HFF-Myc (cell line): ENCODE data around the gene LRMDA.

Experiments used
- DNase-seq: peaks from one replicate; pipeline ENCODE4 v3.0.0-alpha.2; 2011; ENCODE audit warnings: low read depth; ENCODE audit errors: extremely low read depth
- H3K4me3 ChIP-seq: replicated peaks from 2 replicates; pipeline ENCODE4 v1.5.1; 2011; ENCODE audit warnings: low read depth, mild to moderate bottlenecking, control low read depth, low read length
- TF ChIP-seq, protein P1 (sequence below): IDR thresholded peaks from 2 replicates; pipeline ENCODE4 v1.5.1; 2012; ENCODE audit warnings: mild to moderate bottlenecking, low read depth, low read length, control low read depth; ENCODE audit errors: missing control alignments

The LRMDA gene

DNA sequence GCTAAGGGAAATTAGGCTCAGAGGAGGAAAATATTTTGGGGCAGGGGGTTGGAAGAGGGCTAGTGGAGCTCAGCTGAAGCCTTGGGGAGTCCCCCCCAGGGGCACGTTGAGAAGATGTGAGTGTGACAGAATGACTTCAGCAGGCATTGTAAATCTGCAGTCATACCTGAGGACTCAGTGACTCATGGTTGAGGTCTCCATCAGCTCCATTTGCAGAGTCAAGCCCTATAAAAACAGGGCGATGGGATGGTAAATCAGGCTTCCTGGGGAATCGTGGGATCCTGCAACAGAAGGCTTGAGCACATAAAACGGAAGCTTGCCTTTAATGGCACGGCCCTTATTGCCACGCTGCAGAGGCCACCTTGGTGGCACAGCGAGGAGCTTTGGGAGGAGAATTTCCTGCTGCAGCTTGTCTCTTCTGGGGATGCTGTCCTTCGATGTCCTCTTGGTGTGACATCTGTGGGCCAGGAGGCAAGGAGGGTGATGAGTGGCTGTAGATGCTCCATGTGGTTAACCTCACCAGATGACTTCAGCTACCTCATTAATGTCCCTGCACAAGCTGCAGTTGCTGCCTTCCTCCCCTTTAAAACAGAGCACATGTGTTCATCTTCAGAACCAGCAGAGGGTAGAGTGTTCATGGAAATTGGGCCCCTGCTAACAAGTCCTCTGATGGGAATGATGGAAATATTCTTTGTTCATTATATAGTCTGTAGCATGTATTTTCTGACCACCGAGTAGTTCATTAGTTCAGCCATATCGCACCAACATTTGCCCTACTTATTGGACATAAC is 285.9 kb downstream of the LRMDA start:
- H3K4me3 ChIP-seq, result no peak overlapping the region
- peak; percentile 24 for DNase-seq
- TF ChIP-seq, protein P1, sequence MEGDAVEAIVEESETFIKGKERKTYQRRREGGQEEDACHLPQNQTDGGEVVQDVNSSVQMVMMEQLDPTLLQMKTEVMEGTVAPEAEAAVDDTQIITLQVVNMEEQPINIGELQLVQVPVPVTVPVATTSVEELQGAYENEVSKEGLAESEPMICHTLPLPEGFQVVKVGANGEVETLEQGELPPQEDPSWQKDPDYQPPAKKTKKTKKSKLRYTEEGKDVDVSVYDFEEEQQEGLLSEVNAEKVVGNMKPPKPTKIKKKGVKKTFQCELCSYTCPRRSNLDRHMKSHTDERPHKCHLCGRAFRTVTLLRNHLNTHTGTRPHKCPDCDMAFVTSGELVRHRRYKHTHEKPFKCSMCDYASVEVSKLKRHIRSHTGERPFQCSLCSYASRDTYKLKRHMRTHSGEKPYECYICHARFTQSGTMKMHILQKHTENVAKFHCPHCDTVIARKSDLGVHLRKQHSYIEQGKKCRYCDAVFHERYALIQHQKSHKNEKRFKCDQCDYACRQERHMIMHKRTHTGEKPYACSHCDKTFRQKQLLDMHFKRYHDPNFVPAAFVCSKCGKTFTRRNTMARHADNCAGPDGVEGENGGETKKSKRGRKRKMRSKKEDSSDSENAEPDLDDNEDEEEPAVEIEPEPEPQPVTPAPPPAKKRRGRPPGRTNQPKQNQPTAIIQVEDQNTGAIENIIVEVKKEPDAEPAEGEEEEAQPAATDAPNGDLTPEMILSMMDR, result no peak

DNA sequence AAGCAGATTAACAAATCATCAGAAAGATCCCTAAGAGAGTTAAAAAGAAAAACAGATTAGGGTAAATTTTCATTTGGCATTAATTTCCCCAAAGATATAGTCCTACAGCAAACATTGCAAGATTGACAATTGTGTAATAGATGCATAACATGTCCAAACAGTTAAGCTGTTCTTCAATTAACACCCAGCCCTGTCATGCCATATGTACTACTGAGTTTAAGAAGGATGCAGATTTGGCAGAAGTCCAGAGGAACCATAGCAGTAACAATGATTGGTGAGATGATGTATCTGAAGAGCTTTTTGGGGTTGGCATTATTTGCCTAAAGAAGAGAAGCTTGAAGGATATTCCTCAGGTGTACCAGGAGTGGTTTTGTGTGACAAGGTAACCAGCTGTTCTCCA is 287.6 kb downstream of the LRMDA start:
- TF ChIP-seq, protein P1, result no peak
- H3K4me3 ChIP-seq, result no peak overlapping the region
- no peak for DNase-seq

DNA sequence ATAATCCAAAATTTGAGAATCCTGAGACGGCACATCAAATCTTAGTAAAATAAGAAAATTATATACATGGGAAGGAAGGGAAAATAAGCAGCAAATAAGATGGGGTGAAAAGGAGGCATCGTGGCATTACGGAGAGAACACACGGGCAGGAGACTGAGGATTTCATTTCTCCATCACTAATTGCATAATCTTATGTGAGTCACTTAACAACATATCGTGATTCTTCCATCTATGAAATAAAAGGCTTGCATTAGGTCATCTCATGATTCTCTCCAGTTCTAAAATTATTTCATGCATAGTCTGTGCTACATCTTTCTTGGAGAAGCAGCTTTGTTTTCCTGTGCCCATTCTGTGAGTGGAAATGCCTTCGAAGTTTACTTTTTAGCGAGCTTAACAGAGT is 288.7 kb downstream of the LRMDA start:
- no peak overlapping the region for H3K4me3 ChIP-seq
- DNase-seq, result no peak
- TF ChIP-seq, protein P1, result no peak

DNA sequence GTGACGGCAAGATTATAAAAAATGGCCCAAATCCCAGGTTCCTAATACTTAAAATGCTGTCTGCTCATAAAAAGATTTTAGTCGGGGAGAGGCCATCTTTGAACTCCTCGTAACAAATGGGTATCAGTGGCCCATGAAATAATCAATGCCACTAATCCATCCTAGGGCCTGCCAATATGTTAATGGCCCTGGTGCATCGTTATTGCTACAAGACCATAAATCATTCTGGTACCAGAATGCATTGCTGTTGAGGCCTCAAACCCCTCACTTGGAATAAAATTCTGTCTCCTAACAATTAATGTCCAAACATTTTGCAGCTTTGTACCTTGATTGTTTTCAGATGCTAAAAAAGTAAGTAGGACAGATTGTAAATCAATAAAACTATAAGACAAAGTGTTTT is 290.6 kb downstream of the LRMDA start:
- no peak for DNase-seq
- H3K4me3 ChIP-seq, result no peak overlapping the region
- TF ChIP-seq, protein P1, result no peak

DNA sequence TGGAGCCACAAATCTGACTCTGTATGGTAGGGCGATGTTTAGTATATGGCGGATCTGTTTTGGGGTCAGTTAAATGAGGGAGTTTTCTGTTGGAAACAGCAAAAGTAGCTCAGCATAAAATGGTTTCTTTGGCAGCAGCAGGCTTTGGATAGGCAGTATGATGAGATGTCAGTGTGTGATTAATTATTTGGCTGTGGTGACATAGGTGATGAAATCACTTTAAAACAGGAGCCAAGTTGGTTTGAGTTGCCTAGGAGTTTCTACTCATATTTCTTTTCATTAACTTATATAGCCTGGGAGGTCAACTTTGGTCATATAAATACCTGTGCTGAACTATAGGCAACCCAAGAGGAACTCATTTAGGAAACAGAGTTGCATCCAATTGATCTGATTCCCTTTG is 291.2 kb downstream of the LRMDA start:
- TF ChIP-seq, protein P1, result no peak
- H3K4me3 ChIP-seq, result no peak overlapping the region
- no peak for DNase-seq

DNA sequence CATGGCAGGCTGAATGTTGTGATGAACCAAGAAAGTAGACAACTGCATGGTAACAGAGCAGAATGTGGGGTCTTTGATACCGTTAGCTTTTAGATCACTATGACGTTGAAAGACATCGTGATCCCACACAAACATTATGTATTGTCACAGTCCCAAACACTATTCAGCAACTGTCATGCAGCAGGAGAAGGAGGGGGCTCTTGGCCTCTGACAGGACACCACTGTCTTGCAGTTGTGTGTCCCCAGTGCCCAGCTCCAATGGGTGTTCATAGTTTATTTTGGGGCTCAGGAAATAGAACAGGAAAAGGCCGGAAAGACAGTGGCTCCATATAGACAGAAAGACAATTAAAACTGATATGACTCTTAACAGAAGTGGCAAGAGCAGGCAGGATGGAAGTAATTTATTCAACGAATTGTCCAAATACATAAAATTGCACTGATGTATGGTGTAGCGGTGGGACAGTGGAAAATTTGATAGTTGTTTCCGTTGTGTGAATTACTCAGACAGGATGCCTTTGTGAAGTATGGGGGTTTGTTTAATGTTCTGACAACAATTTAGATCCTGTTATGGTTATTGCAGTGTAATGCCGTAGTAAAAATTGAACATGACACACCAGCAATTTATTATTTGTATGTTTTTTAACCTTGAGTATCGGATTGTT is 292.0 kb downstream of the LRMDA start:
- TF ChIP-seq, protein P1, result no peak
- no peak for DNase-seq
- no peak overlapping the region for H3K4me3 ChIP-seq
